Ishikawa (cell line): ENCODE measurements around the gene FLYWCH2.

ENCODE experiments used
- CEBPB ChIP-seq: IDR thresholded peaks from 2 replicates; pipeline ENCODE4 v1.6.1; 2012
- CREB1 ChIP-seq: IDR thresholded peaks from 2 replicates; pipeline ENCODE4 v1.6.1; 2012; ENCODE audit warnings: low read depth
- EGR1 ChIP-seq: IDR thresholded peaks from 2 replicates; pipeline ENCODE4 v1.6.1; 2012
- EP300 ChIP-seq: IDR thresholded peaks from 2 replicates; pipeline ENCODE4 v1.6.1; 2012; ENCODE audit warnings: borderline replicate concordance
- FOXM1 ChIP-seq: IDR thresholded peaks from 2 replicates; pipeline ENCODE4 v1.6.1; 2012; ENCODE audit warnings: low read depth, borderline replicate concordance
- RAD21 ChIP-seq: IDR thresholded peaks from 2 replicates; pipeline ENCODE4 v1.6.1; 2012; ENCODE audit warnings: low read depth
- TAF1 ChIP-seq: IDR thresholded peaks from 2 replicates; pipeline ENCODE4 v1.6.1; 2012; ENCODE audit warnings: low read depth, mild to moderate bottlenecking
- TCF12 ChIP-seq: IDR thresholded peaks from 2 replicates; pipeline ENCODE4 v1.6.1; 2012; ENCODE audit warnings: low read depth
- TEAD4 ChIP-seq: IDR thresholded peaks from 2 replicates; pipeline ENCODE4 v1.6.1; 2012
- YY1 ChIP-seq: IDR thresholded peaks from 2 replicates; pipeline ENCODE4 v1.6.1; 2012; ENCODE audit warnings: low read depth
- ZBTB7A ChIP-seq: IDR thresholded peaks from 2 replicates; pipeline ENCODE4 v1.6.1; 2012; ENCODE audit warnings: low read depth
- TF ChIP-seq, protein P1 (sequence below): IDR thresholded peaks from 2 replicates; pipeline ENCODE4 v1.6.1; 2012; ENCODE audit warnings: low read depth, mild to moderate bottlenecking
- TF ChIP-seq, protein P2 (sequence below): IDR thresholded peaks from 2 replicates; pipeline ENCODE4 v1.6.1; 2012
- TF ChIP-seq, protein P3 (sequence below): IDR thresholded peaks from 2 replicates; pipeline ENCODE4 v1.6.1; 2012

The FLYWCH2 gene

DNA sequence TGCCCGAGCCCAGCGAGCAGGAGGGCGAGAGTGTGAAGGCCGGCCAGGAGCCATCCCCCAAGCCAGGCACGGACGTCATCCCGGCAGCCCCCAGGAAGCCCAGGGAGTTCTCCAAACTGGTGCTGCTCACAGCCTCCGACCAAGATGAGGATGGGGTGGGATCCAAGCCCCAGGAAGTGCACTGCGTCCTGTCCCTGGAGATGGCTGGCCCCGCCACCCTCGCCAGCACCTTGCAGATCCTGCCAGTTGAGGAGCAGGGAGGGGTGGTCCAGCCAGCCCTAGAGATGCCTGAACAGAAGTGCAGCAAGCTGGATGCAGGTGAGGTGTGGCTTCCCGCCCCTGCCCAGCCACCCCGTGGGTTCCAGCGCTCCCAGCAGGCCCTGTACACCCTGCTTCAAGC, 46.7 kb downstream of the FLYWCH2 start:
- TF ChIP-seq RAD21, result no peak
- TF ChIP-seq, protein P1, sequence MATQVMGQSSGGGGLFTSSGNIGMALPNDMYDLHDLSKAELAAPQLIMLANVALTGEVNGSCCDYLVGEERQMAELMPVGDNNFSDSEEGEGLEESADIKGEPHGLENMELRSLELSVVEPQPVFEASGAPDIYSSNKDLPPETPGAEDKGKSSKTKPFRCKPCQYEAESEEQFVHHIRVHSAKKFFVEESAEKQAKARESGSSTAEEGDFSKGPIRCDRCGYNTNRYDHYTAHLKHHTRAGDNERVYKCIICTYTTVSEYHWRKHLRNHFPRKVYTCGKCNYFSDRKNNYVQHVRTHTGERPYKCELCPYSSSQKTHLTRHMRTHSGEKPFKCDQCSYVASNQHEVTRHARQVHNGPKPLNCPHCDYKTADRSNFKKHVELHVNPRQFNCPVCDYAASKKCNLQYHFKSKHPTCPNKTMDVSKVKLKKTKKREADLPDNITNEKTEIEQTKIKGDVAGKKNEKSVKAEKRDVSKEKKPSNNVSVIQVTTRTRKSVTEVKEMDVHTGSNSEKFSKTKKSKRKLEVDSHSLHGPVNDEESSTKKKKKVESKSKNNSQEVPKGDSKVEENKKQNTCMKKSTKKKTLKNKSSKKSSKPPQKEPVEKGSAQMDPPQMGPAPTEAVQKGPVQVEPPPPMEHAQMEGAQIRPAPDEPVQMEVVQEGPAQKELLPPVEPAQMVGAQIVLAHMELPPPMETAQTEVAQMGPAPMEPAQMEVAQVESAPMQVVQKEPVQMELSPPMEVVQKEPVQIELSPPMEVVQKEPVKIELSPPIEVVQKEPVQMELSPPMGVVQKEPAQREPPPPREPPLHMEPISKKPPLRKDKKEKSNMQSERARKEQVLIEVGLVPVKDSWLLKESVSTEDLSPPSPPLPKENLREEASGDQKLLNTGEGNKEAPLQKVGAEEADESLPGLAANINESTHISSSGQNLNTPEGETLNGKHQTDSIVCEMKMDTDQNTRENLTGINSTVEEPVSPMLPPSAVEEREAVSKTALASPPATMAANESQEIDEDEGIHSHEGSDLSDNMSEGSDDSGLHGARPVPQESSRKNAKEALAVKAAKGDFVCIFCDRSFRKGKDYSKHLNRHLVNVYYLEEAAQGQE, result no peak
- TF ChIP-seq CREB1, result no peak
- TF ChIP-seq ZBTB7A, result no peak
- no peak for TF ChIP-seq CEBPB
- TF ChIP-seq, protein P2, sequence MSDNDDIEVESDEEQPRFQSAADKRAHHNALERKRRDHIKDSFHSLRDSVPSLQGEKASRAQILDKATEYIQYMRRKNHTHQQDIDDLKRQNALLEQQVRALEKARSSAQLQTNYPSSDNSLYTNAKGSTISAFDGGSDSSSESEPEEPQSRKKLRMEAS, result no peak
- no peak for TF ChIP-seq TAF1
- no peak for TF ChIP-seq YY1
- TF ChIP-seq FOXM1, result no peak
- TF ChIP-seq EGR1, result no peak
- no peak for TF ChIP-seq TEAD4
- TF ChIP-seq, protein P3, sequence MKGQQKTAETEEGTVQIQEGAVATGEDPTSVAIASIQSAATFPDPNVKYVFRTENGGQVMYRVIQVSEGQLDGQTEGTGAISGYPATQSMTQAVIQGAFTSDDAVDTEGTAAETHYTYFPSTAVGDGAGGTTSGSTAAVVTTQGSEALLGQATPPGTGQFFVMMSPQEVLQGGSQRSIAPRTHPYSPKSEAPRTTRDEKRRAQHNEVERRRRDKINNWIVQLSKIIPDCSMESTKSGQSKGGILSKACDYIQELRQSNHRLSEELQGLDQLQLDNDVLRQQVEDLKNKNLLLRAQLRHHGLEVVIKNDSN, result no peak
- TF ChIP-seq EP300, result no peak

DNA sequence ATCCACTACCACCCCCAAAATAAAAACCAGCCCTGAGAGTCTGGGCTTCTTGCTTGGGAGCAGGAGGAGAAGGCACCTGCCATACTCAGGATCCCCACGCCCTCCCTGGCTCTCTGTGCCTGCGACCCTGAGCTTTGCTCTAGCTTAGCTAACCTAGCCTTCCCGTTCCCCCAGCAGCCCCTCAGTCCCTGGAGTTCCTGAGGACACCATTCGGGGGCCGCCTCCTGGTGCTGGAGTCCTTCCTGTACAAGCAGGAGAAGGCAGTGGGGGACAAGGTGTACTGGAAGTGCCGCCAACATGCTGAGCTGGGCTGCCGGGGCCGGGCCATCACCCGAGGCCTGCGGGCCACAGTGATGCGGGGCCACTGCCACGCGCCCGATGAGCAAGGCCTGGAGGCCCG, 47.2 kb downstream of the FLYWCH2 start:
- TF ChIP-seq FOXM1, result no peak
- TF ChIP-seq, protein P1, result no peak
- TF ChIP-seq, protein P3, result no peak
- TF ChIP-seq, protein P2, result no peak
- TF ChIP-seq CREB1, result no peak
- TF ChIP-seq RAD21, result no peak
- no peak for TF ChIP-seq TAF1
- no peak for TF ChIP-seq YY1
- TF ChIP-seq CEBPB, result no peak
- TF ChIP-seq EGR1, result no peak
- TF ChIP-seq EP300, result no peak
- TF ChIP-seq TCF12, result no peak
- no peak for TF ChIP-seq ZBTB7A

DNA sequence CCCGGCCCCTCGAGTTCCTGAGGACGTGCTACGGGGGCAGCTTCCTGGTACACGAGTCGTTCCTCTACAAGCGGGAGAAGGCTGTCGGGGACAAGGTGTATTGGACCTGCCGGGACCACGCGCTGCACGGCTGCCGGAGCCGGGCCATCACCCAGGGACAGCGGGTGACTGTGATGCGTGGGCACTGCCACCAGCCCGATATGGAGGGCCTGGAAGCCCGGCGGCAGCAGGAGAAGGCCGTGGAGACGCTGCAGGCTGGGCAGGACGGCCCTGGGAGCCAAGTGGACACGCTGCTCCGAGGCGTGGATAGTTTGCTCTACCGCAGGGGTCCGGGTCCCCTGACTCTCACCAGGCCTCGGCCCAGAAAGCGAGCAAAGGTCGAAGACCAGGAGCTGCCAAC, 50.1 kb downstream of the FLYWCH2 start:
- TF ChIP-seq, protein P1, result no peak
- TF ChIP-seq, protein P3, result no peak
- TF ChIP-seq CREB1, result no peak
- TF ChIP-seq FOXM1, result no peak
- TF ChIP-seq, protein P2, result no peak
- no peak for TF ChIP-seq CEBPB
- TF ChIP-seq ZBTB7A, result no peak

DNA sequence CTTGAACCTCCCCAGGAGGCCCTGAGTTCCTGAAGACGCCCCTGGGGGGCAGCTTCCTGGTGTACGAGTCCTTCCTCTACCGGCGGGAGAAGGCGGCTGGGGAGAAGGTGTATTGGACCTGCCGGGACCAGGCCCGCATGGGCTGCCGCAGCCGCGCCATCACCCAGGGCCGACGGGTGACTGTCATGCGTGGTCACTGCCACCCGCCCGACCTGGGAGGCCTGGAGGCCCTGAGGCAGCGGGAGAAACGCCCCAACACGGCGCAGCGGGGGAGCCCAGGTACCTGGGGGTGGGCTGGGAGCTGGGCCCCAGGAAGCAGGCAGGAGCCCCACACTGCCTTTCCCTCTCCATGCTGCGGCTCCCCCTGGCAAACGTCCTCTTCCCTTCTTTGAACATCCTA, 50.7 kb downstream of the FLYWCH2 start:
- TF ChIP-seq, protein P1, result no peak
- TF ChIP-seq TCF12, result no peak
- TF ChIP-seq EP300, result no peak
- TF ChIP-seq TAF1, result no peak
